HepG2 (cell line): ENCODE results near the gene NXT1.

Experiments
- BRCA1 ChIP-seq: sonication (generic); formaldehyde crosslinking; IDR thresholded peaks from 2 replicates; pipeline ENCODE4 v1.4.0; 2020; ENCODE audit warnings: missing genetic modification reagents
- CTCF ChIP-seq: sonication (generic); formaldehyde crosslinking; IDR thresholded peaks from 2 replicates; pipeline ENCODE4 v1.5.0; 2020; ENCODE audit warnings: mild to moderate bottlenecking, missing genetic modification reagents, moderate library complexity
- FOXA3 ChIP-seq: IDR thresholded peaks from 2 replicates; pipeline ENCODE4 v1.6.1; 2016; ENCODE audit warnings: missing genetic modification reagents, missing compliant biosample characterization
- FOXP1 ChIP-seq, 2 experiments: fragments of 450-650 bp in 1 of 2; IDR thresholded peaks; 2 replicates each; pipeline ENCODE4 v1.6.1; 2017 to 2018; ENCODE audit warnings: antibody characterized with exemption in 1 of 2
- GTF2F1 ChIP-seq: fragments of 150-350 bp; IDR thresholded peaks from 2 replicates; pipeline ENCODE4 v1.6.1; 2014; ENCODE audit warnings: low read length
- HIC2 ChIP-seq: sonication (generic); formaldehyde crosslinking; IDR thresholded peaks from 2 replicates; pipeline ENCODE4 v1.9.0; 2022; ENCODE audit warnings: low read depth, missing genetic modification reagents
- PHF21A ChIP-seq: sonication (generic); formaldehyde crosslinking; IDR thresholded peaks from 2 replicates; pipeline ENCODE4 v1.5.0; 2020; ENCODE audit warnings: mild to moderate bottlenecking, missing genetic modification reagents
- POLR2A ChIP-seq, 2 experiments: IDR thresholded peaks; 2 replicates each; pipeline ENCODE4 v1.6.1; 2011; ENCODE audit warnings: low read depth in 2 of 2, low read length in 2 of 2, mild to moderate bottlenecking in 1 of 2, moderate library complexity in 1 of 2; ENCODE audit not compliant: insufficient read depth in 1 of 2
- STAT5B ChIP-seq: sonication (generic); formaldehyde crosslinking; IDR thresholded peaks from 2 replicates; pipeline ENCODE4 v1.4.0; 2020; ENCODE audit warnings: missing genetic modification reagents
- ZBTB20 ChIP-seq: sonication (generic); formaldehyde crosslinking; IDR thresholded peaks from 2 replicates; pipeline ENCODE4 v1.8.1; 2023; ENCODE audit warnings: missing genetic modification reagents, low read depth, mild to moderate bottlenecking, borderline replicate concordance
- ZBTB39 ChIP-seq: sonication (generic); formaldehyde crosslinking; IDR thresholded peaks from 2 replicates; pipeline ENCODE4 v1.5.0; 2020; ENCODE audit warnings: missing genetic modification reagents
- ZBTB44 ChIP-seq: sonication (generic); formaldehyde crosslinking; IDR thresholded peaks from 2 replicates; pipeline ENCODE4 v1.4.0; 2020; ENCODE audit warnings: missing genetic modification reagents
- ZNF703 ChIP-seq: sonication (generic); formaldehyde crosslinking; IDR thresholded peaks from 2 replicates; pipeline ENCODE4 v1.5.1; 2020; ENCODE audit warnings: missing genetic modification reagents, mild to moderate bottlenecking, moderate library complexity, borderline replicate concordance

GRCh38 chr20:23318347-23318746 lies 32.2 kb upstream of the NXT1 start:
- no peak for TF ChIP-seq ZBTB44
- TF ChIP-seq POLR2A (IDR thresholded peaks at IDR 0.05; ENCODE audit: insufficient read depth in 1 of 2, low read depth in 2 of 2, low read length in 2 of 2): no peak
- TF ChIP-seq CTCF (CRISPR knock-in tag): no peak
- no peak for TF ChIP-seq HIC2 (CRISPR knock-in tag)
- no peak for TF ChIP-seq GTF2F1
- no peak for TF ChIP-seq BRCA1 (CRISPR knock-in tag)
- TF ChIP-seq FOXP1 (IDR thresholded peaks at IDR 0.05): no peak
- TF ChIP-seq FOXP1 (CRISPR knock-in tag; IDR thresholded peaks at IDR 0.05): no peak
- no peak for TF ChIP-seq FOXA3 (CRISPR knock-in tag)
- TF ChIP-seq ZBTB20 (CRISPR knock-in tag): no peak
- TF ChIP-seq PHF21A: no peak
- TF ChIP-seq ZBTB39: no peak
- no peak for TF ChIP-seq STAT5B (CRISPR knock-in tag)
- TF ChIP-seq ZNF703: no peak
